HUDEP-2 (cell line): ENCODE results near the gene CYP1B1.
"Not testable (repeated sequence)": the region's sequence is repeated elsewhere in the genome, so short reads cannot be mapped to it uniquely, and the experiment has no call there.

ENCODE experiments used
- DNase-seq, 76 experiments: peaks; one replicate each; lab custom pipeline; 2025; ENCODE audit not compliant: unreplicated experiment in 76 of 76; lab: John Stamatoyannopoulos, UW

The CYP1B1 gene

DNA sequence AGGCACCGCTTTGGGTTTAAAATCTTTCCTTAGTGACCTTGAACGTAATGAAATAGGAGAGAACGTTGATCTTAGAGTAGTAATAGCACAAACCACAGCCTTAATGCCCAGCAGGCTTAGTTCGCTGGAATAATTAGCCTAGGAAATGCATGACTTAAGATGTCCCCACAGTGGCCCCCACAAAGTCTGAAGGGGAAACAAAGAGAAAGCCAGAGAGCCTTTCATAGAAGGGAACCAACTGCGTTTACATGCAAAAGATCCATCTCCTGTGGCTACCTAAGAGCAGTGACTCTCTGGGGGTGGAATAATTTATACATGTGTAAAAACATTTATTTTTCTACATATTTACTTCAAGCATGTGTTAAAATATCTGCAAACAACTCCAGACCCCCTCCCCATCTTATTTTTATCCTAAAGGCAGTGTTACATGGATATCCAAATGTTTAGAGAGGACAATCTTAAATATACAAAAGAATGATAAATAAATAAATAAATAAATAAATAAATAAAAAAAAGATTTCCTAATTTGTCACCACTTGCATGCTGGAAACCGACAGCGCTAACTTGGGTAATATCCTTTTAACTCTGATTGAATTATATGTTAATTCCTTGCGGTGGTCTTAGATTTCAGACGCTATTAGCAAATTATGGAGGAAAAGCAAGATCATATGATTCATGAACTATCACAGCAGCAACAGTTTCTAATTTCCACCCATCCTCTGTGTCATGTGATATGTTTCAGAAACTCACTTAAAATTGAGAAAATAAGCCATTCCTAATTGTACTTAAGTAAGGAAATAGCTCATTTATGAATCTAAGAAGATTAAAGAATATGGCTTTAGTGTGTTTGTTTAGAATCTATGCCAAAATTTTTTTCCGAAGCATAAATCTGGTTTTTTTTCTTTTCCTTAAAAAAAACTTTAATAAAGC lies 23.4 kb upstream of the CYP1B1 start:
- no peak for DNase-seq

DNA sequence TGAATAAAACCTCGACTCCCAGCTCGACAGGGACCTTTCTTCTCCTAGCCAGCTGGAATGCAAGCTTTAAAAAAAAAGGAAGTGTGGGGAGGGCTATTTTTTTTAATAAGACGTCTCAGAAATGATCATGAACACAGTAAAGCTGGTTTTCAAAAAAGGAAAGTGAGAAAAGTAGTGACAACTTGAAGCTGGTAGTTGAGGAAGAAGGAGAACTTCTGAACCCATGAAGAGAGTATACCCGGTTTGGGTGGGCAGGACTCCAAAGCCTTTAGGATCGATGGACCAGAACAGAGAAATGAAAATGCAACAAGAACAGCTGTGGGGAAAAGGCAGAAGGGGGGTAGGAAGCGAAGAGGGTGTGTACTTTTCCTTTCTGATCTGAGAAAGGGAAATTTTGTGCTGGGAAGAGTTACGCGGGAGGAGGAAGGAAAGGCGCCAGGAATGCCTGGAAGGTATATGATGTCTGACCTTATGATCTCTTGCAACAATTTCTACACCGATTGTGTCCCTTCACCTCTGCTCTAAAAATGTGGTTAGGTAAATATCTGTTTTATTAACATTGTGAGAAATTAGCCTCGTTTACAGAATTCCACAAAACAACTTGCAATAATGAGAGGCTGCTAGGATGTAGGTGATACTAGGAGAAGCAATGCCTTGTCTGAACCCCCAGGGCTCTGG lies 22.6 kb upstream of the CYP1B1 start:
- DNase-seq, result no peak

DNA sequence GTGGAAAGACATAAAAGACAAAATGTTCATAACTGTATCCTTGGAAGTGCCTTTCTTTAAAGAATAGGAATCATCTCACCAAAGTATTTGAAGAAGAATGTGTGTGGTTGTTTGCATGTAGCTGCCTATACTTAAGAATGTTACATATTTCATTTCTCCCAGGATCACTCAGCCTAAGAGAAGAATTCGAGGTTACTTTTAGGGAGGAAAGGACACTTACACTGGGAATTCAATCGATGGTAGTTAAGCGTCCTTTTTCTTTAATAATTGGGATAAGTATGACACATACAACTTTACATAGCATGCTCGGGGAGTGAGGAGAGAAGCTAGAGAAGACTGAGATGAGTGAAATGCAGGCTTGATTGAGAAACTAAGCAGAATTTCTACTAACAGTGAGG lies 22.0 kb upstream of the CYP1B1 start:
- DNase-seq, result no peak

- no peak for DNase-seq
Measured at GRCh38 chr2:38097258-38097987, 21.5 kb upstream of the CYP1B1 start.

GRCh38 chr2:38095996-38096861 lies 20.3 kb upstream of the CYP1B1 start:
- no peak for DNase-seq

GRCh38 chr2:38095079-38095995 lies 19.4 kb upstream of the CYP1B1 start:
- no peak for DNase-seq

- DNase-seq, result no peak
Measured at GRCh38 chr2:38093527-38094165, 17.7 kb upstream of the CYP1B1 start.

GRCh38 chr2:38092196-38092902 lies 16.4 kb upstream of the CYP1B1 start:
- DNase-seq, result no peak

DNA sequence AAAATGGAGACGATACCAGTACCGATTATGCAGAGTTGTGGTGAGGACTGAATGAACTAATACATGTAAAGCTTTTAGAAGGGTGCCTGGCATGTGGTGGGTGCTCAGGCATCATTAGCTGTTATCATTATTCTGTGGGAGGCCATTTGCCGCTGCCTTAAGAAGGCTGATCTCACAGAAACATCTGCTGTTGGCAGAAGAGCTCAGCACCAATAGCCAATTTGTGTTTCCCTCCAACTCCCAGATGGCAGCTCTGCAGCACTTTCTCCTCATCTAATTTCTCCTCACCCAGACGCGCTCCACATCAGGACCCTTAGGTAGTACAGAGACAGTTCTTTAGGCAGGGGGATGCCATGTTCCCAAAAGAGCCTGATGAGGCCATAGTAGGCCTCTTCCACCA lies 15.8 kb upstream of the CYP1B1 start:
- no peak for DNase-seq

- DNase-seq, result no peak
Measured at GRCh38 chr2:38090928-38091327, 15.0 kb upstream of the CYP1B1 start.

DNA sequence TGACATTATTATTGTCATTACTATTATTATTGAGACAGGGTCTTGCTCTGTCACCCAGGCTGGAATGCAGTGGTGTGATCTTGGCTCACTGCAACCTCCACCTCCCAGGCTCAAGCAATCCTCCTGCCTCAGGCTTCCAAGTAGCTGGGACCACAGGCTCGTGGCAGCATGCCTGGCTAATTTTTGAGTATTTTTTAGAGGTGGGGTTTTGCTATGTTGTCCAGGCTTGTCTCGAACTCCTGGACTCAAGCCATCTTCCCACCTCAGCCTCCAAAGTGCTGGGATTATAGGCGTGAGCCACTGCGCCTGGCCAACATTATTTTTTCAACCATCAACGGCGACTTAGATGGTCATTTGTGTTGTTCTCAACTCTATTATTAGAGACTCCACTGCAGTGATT lies 14.3 kb upstream of the CYP1B1 start:
- not testable (repeated sequence) for DNase-seq

- not testable (repeated sequence) for DNase-seq
Measured at GRCh38 chr2:38085998-38086698, 10.2 kb upstream of the CYP1B1 start.

- not testable (repeated sequence) for DNase-seq
Measured at GRCh38 chr2:38084556-38084955, 8.6 kb upstream of the CYP1B1 start.

DNA sequence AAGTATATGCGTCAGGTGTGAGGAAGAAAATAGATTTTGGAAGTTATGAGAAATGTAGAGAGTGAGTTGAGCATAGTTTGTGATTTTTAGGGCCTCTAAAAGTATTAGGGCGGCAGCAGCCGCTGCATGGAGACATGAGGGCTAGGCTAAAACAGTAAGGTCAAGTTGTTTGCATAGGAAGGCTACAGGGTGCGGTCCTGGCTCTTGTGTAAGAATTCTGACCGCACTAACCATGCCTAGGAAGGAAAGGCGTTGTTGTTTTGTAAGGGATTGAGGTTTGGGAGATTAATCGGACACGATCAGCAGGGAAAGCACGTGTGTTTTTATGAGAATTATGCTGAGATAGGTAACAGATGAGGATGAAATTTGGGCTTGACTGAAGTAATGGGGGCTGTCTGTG lies 6.8 kb upstream of the CYP1B1 start:
- not testable (repeated sequence) for DNase-seq

DNA sequence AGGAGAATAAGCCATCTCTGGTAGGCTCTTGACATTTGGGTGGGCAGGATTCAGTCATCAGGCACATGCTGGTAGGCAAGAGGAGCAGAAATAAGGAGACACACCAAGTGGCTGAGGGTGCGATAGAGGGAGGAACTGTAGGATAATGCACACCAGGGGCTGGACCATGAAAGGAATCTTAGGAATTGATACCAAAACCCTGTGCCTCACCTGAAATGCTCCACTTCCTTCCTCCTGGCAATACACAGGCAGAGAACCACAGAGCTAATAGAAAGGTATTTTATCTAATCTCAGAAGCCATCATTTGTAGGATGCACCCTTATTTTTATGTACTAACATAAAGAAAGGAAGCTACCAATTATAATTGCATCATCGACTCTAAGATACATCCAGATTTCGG lies 4.4 kb upstream of the CYP1B1 start:
- no peak for DNase-seq

GRCh38 chr2:38079116-38080052 lies 3.4 kb upstream of the CYP1B1 start:
- DNase-seq, result peak in 36 of 76 experiments; percentile 3 to 65 (median 25)

DNA sequence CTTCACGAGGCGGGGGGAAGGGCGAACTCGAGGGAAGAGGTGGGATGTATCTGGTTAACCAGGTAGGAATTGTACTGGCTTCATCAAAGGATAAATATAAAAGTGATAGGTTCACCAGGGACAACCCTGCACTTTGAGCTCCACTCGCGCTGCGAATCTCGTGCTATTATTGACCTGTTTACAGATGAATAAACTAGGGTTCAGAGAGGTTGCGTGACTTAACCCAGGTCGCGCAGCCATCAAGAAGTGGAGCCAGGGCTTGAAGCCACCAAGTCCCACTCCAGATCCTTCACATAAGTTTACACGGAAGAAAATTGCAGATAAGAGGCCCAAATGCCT lies 1.4 kb upstream of the CYP1B1 start:
- no peak for DNase-seq
